ENCODE results near the gene SERPINA6. TPM values are rescaled to one million over a fixed set of nuclear protein-coding genes. Genes with fewer than 3 reads are reported as not detected.
"Not testable (repeated sequence)": the region's sequence is repeated elsewhere in the genome, so short reads cannot be mapped to it uniquely, and the experiment has no call there.

Gene SERPINA6
- total RNA-seq, 2 donors from 2014 or later = not detected

GRCh38 chr14:94267352-94267751, 55.8 kb downstream of the SERPINA6 start:
- DNase-seq (ENCODE audit: low spot score) = no peak
- intact Hi-C loops (cut with DNase I) = no loop called here

- intact Hi-C loops (cut with DNase I); DNase-seq (ENCODE audit: low spot score): not testable (repeated sequence)
These were observed 58.9 kb downstream of the SERPINA6 start for GRCh38 chr14:94264195-94264594.

Other genes starting within 250 kb of the SERPINA6 start
- 100 to 1,000 TPM; 166 to 175 TPM for gene DDX24, start 242.1 kb downstream of the SERPINA6 start, total RNA-seq
- 10 to 100 TPM; 11.2 to 21.7 TPM for gene IFI27L1, start 242.0 kb downstream of the SERPINA6 start, total RNA-seq
- 100 to 1,000 TPM; 122 to 282 TPM for gene IFI27, start 212.6 kb downstream of the SERPINA6 start, total RNA-seq
- 10 to 100 TPM; 39.7 to 43.1 TPM for gene IFI27L2, start 193.7 kb downstream of the SERPINA6 start, total RNA-seq
- gene PPP4R4, start 149.0 kb downstream of the SERPINA6 start, total RNA-seq = under 1 TPM; 0.32 to 0.38 TPM
- not detected for gene SERPINA10, start 30.1 kb downstream of the SERPINA6 start, total RNA-seq
- not detected for gene SERPINA2, start 43.4 kb upstream of the SERPINA6 start, total RNA-seq
- 10 to 100 TPM; 10.3 to 34.5 TPM for gene SERPINA1, start 65.3 kb upstream of the SERPINA6 start, total RNA-seq
- gene SERPINA11, start 129.5 kb upstream of the SERPINA6 start, total RNA-seq = not detected
- not detected for gene SERPINA9, start 152.9 kb upstream of the SERPINA6 start, total RNA-seq
- gene SERPINA12, start 186.1 kb upstream of the SERPINA6 start, total RNA-seq = not detected
- gene SERPINA4, start 238.1 kb upstream of the SERPINA6 start, total RNA-seq = not detected

Data from posterior vena cava (tissue), 2 donors.